OCI-LY3 (cell line): ENCODE data around the gene PXK.

Source experiments
- H2AFZ ChIP-seq: fragments of 200-600, 300-600 bp; shearing (Covaris generic); 2 replicates; pipeline ENCODE4 v1.6.0; 2014; ENCODE audit warnings: antibody characterized with exemption, low read depth, low read length
- H3K27ac ChIP-seq: fragments of 200-600, 300-600 bp; sonication (generic); 2 replicates; pipeline ENCODE4 v1.5.1; 2014; ENCODE audit warnings: mild to moderate bottlenecking, low read length, moderate library complexity, mixed read lengths
- H3K27me3 ChIP-seq: fragments of 200-600, 300-600 bp; sonication (generic); 2 replicates; pipeline ENCODE4 v1.6.1; 2014; ENCODE audit warnings: low read depth, low read length, mixed read lengths
- H3K36me3 ChIP-seq: fragments of 200-600, 300-600 bp; sonication (generic); replicated peaks from 2 replicates; pipeline ENCODE3; 2014; ENCODE audit warnings: low read depth, low read length, mixed read lengths
- H3K4me1 ChIP-seq: fragments of 300-600, 200-600 bp; sonication (generic); 2 replicates; pipeline ENCODE4 v1.6.1; 2014; ENCODE audit warnings: low read length, mixed read lengths
- H3K4me2 ChIP-seq: fragments of 200-600, 300-600 bp; sonication (generic); 2 replicates; pipeline ENCODE4 v1.6.1; 2014; ENCODE audit warnings: low read length, mixed read lengths
- H3K4me3 ChIP-seq: fragments of 300-600, 200-600 bp; sonication (generic); 2 replicates; pipeline ENCODE4 v1.5.1; 2014; ENCODE audit warnings: antibody characterized with exemption, mild to moderate bottlenecking, low read length, moderate library complexity
- H3K79me2 ChIP-seq: fragments of 300-600, 200-600 bp; shearing (Covaris generic); 2 replicates; pipeline ENCODE4 v1.6.1; 2014; ENCODE audit warnings: mild to moderate bottlenecking, low read length, mixed read lengths
- H3K9ac ChIP-seq: fragments of 300-600, 200-600 bp; shearing (Covaris generic); 2 replicates; pipeline ENCODE4 v1.6.0; 2014; ENCODE audit warnings: mild to moderate bottlenecking, low read length, moderate library complexity
- H3K9me3 ChIP-seq: fragments of 200-600, 300-600 bp; shearing (Covaris generic); 2 replicates; pipeline ENCODE4 v1.6.1; 2014; ENCODE audit warnings: low read length, mixed read lengths; ENCODE audit not compliant: insufficient read depth
- H4K20me1 ChIP-seq: fragments of 200-600, 300-600 bp; sonication (generic); 2 replicates; pipeline ENCODE4 v1.6.1; 2016; ENCODE audit warnings: low read length, mixed read lengths; ENCODE audit not compliant: insufficient read depth
- CTCF ChIP-seq: fragments of 200-600, 300-600 bp; sonication (generic); IDR thresholded peaks from 2 replicates; pipeline ENCODE4 v1.5.1; 2014; ENCODE audit warnings: antibody characterized with exemption, low read length, low read depth
- EZH2phosphoT487 ChIP-seq: fragments of 200-600 bp; shearing (Covaris generic); IDR thresholded peaks from 2 replicates; pipeline ENCODE4 v1.6.1; 2018; ENCODE audit warnings: antibody characterized with exemption, mixed run types, low read depth

Gene PXK

GRCh38 chr3:58346368-58346767 is 13.7 kb downstream of the PXK start:
- no peak for TF ChIP-seq CTCF
- no peak for TF ChIP-seq EZH2phosphoT487
- Histone ChIP-seq H2AFZ (no peak overlapping the region), H3K79me2 (no peaks in the 10 kb centered on the region), H3K27ac (no peak overlapping the region), H3K9me3 (peaks cover 11% of the 10 kb centered on the region; the same call in 1 of the 2 replicates), H3K36me3 (peaks cover 2% of the 10 kb centered on the region), H3K4me1 (peaks cover 23% of the 10 kb centered on the region), H3K27me3 (peaks cover 5% of the 10 kb centered on the region; the same call in 1 of the 2 replicates), H3K4me3 (no peak overlapping the region), H3K9ac (no peak overlapping the region), H4K20me1 (no peaks in the 10 kb centered on the region), H3K4me2 (no peak overlapping the region)

GRCh38 chr3:58347984-58348383 is 15.3 kb downstream of the PXK start:
- Histone ChIP-seq H3K79me2 (no peaks in the 10 kb centered on the region), H3K4me3 (no peak overlapping the region), H3K36me3 (peaks cover 2% of the 10 kb centered on the region), H3K27me3 (peaks cover 5% of the 10 kb centered on the region; the same call in 1 of the 2 replicates), H3K9me3 (peaks cover 11% of the 10 kb centered on the region; the same call in 1 of the 2 replicates), H4K20me1 (no peaks in the 10 kb centered on the region), H3K27ac (no peak overlapping the region), H3K4me2 (no peak overlapping the region), H3K9ac (no peak overlapping the region), H2AFZ (no peak overlapping the region), H3K4me1 (peaks cover 23% of the 10 kb centered on the region)
- TF ChIP-seq EZH2phosphoT487, result no peak
- no peak for TF ChIP-seq CTCF

GRCh38 chr3:58349792-58350626 is 17.3 kb downstream of the PXK start:
- peaks cover 33% of the 10 kb centered on the region for H3K4me1 ChIP-seq
- no peak overlapping the region for H3K9ac ChIP-seq
- H3K27ac ChIP-seq, result 0 out of 2 replicates have a peak overlapping the region, but pooled peaks have one; percentile 8
- peak overlapping the region; percentile 46 for H3K4me3 ChIP-seq
- 0 out of 2 replicates have a peak, but pooled peaks cover 3% of the 10 kb centered on the region for H4K20me1 ChIP-seq
- peaks cover 2% of the 10 kb centered on the region for H3K36me3 ChIP-seq
- H3K4me2 ChIP-seq, result peak overlapping the region; percentile 66
- H2AFZ ChIP-seq, result no peak overlapping the region
- TF ChIP-seq CTCF, result no peak
- no peak for TF ChIP-seq EZH2phosphoT487
- H3K79me2 ChIP-seq, result no peaks in the 10 kb centered on the region
- peaks cover 5% of the 10 kb centered on the region; the same call in 1 of the 2 replicates for H3K27me3 ChIP-seq
- peaks cover 11% of the 10 kb centered on the region; the same call in 1 of the 2 replicates for H3K9me3 ChIP-seq

- peaks cover 8% of the 10 kb centered on the region; the same call in 1 of the 2 replicates for H4K20me1 ChIP-seq
- H3K27ac ChIP-seq, result no peak overlapping the region
- peaks cover 2% of the 10 kb centered on the region for H3K36me3 ChIP-seq
- TF ChIP-seq CTCF (no peak), EZH2phosphoT487 (no peak)
- H3K79me2 ChIP-seq, result no peaks in the 10 kb centered on the region
- no peak overlapping the region for H3K9ac ChIP-seq
- H3K4me1 ChIP-seq, result peaks cover 39% of the 10 kb centered on the region
- 0 out of 2 replicates have a peak overlapping the region, but pooled peaks have one; percentile 66 for H3K4me2 ChIP-seq
- H3K27me3 ChIP-seq, result peaks cover 5% of the 10 kb centered on the region; the same call in 1 of the 2 replicates
- H2AFZ ChIP-seq, result no peak overlapping the region
- H3K9me3 ChIP-seq, result peaks cover 11% of the 10 kb centered on the region; the same call in 1 of the 2 replicates
- no peak overlapping the region for H3K4me3 ChIP-seq
Observed at GRCh38 chr3:58350627-58351013, 17.9 kb downstream of the PXK start.
